ENCODE measurements around the gene CDH13.

Gene CDH13

DNA sequence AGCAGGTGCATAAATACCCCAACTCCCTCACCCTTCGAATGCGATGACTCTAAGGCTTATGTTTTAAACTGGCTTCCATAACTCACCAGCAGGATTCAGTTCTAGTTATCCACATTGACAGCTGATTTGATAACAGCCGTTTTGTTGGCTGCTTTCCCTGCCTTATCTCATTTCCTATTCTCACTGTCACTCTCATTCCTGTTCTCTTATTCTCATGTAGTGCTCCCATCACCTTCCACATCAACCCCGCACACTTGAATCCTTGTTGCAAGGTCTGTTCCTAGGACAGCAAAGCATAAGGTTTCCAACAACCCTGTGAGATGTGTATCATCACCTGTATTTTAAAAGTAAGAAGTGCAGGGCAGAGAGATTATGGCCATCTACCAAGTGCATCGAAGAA is 344.4 kb downstream of the CDH13 start:
- TF ChIP-seq ARNTL (CRISPR knock-in tag; IDR thresholded peaks at IDR 0.05; ENCODE audit: borderline replicate concordance, low read depth): no peak
- no peak for TF ChIP-seq POU6F1 (CRISPR knock-in tag; IDR thresholded peaks at IDR 0.05; ENCODE audit: borderline replicate concordance, low read depth)
- TF ChIP-seq ZNF70 (CRISPR knock-in tag; IDR thresholded peaks at IDR 0.05): no peak
- no peak for TF ChIP-seq ISL1 (CRISPR knock-in tag; IDR thresholded peaks at IDR 0.05)
- TF ChIP-seq ZC3H10 (CRISPR knock-in tag; IDR thresholded peaks at IDR 0.05): no peak
- no peak for TF ChIP-seq TCF4 (CRISPR knock-in tag; IDR thresholded peaks at IDR 0.05; ENCODE audit: borderline replicate concordance)
- no peak for TF ChIP-seq OSR1 (CRISPR knock-in tag; IDR thresholded peaks at IDR 0.05)
- no peak for TF ChIP-seq ZFP30 (CRISPR knock-in tag; IDR thresholded peaks at IDR 0.05)
- TF ChIP-seq CSDC2 (CRISPR knock-in tag; IDR thresholded peaks at IDR 0.05): no peak
- TF ChIP-seq, protein P1, sequence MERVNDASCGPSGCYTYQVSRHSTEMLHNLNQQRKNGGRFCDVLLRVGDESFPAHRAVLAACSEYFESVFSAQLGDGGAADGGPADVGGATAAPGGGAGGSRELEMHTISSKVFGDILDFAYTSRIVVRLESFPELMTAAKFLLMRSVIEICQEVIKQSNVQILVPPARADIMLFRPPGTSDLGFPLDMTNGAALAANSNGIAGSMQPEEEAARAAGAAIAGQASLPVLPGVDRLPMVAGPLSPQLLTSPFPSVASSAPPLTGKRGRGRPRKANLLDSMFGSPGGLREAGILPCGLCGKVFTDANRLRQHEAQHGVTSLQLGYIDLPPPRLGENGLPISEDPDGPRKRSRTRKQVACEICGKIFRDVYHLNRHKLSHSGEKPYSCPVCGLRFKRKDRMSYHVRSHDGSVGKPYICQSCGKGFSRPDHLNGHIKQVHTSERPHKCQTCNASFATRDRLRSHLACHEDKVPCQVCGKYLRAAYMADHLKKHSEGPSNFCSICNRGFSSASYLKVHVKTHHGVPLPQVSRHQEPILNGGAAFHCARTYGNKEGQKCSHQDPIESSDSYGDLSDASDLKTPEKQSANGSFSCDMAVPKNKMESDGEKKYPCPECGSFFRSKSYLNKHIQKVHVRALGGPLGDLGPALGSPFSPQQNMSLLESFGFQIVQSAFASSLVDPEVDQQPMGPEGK (CRISPR knock-in tag; IDR thresholded peaks at IDR 0.05; ENCODE audit: borderline replicate concordance): no peak
- no peak for ATAC-seq

- TF ChIP-seq, protein P2, sequence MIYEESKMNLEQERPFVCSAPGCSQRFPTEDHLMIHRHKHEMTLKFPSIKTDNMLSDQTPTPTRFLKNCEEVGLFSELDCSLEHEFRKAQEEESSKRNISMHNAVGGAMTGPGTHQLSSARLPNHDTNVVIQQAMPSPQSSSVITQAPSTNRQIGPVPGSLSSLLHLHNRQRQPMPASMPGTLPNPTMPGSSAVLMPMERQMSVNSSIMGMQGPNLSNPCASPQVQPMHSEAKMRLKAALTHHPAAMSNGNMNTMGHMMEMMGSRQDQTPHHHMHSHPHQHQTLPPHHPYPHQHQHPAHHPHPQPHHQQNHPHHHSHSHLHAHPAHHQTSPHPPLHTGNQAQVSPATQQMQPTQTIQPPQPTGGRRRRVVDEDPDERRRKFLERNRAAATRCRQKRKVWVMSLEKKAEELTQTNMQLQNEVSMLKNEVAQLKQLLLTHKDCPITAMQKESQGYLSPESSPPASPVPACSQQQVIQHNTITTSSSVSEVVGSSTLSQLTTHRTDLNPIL (CRISPR knock-in tag; IDR thresholded peaks at IDR 0.05; ENCODE audit: low read depth): no peak
- ATAC-seq: no peak
Measured at GRCh38 chr16:82972331-82972919, 345.7 kb downstream of the CDH13 start.

- TF ChIP-seq, protein P2 (CRISPR knock-in tag; IDR thresholded peaks at IDR 0.05; ENCODE audit: low read depth): no peak
- no peak for TF ChIP-seq ZNF565 (CRISPR knock-in tag; conservative IDR thresholded peaks at IDR 0.05; ENCODE audit: low read depth)
- no peak for TF ChIP-seq ZFP30 (CRISPR knock-in tag; IDR thresholded peaks at IDR 0.05)
- TF ChIP-seq ZNF70 (CRISPR knock-in tag; IDR thresholded peaks at IDR 0.05): no peak
- ATAC-seq: peak; percentile 41
Measured at GRCh38 chr16:82979406-82980111, 352.8 kb downstream of the CDH13 start.

DNA sequence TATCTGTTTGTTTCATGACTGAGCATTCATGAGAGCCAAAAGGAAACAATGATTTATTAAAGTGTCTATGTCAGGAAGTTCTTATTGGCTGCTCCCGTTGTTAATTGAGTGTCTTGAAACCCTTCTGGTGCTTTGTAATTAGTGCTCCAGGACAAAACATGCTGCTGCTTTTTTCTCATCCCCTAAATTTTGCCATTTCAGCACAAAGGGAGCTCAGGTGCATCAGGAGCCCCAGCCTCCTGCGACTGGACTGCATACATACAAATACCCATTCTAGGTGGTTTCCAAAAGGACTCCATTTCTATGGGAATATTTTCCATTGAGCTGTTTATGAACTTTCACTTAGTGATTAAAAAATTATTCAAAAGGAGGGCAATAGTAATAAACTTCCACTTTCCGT is 354.0 kb downstream of the CDH13 start:
- ATAC-seq: no peak
- TF ChIP-seq ISL1 (CRISPR knock-in tag; IDR thresholded peaks at IDR 0.05) (no peak), ESRRG (CRISPR knock-in tag; IDR thresholded peaks at IDR 0.05) (no peak), CSRNP3 (CRISPR knock-in tag; IDR thresholded peaks at IDR 0.05) (no peak), TSHZ2 (CRISPR knock-in tag; IDR thresholded peaks at IDR 0.05) (no peak), ZNF565 (CRISPR knock-in tag; conservative IDR thresholded peaks at IDR 0.05; ENCODE audit: low read depth) (no peak), TOX (CRISPR knock-in tag; IDR thresholded peaks at IDR 0.05; ENCODE audit: borderline replicate concordance) (no peak), ZFP30 (CRISPR knock-in tag; IDR thresholded peaks at IDR 0.05) (no peak), GLIS3 (CRISPR knock-in tag; IDR thresholded peaks at IDR 0.05) (no peak), BACH2 (CRISPR knock-in tag; IDR thresholded peaks at IDR 0.05; ENCODE audit: borderline replicate concordance) (no peak), ZNF70 (CRISPR knock-in tag; IDR thresholded peaks at IDR 0.05) (no peak), TCF4 (CRISPR knock-in tag; IDR thresholded peaks at IDR 0.05; ENCODE audit: borderline replicate concordance) (no peak), OSR1 (CRISPR knock-in tag; IDR thresholded peaks at IDR 0.05) (no peak), PPARA (CRISPR knock-in tag; IDR thresholded peaks at IDR 0.05; ENCODE audit: borderline replicate concordance) (no peak), CSDC2 (CRISPR knock-in tag; IDR thresholded peaks at IDR 0.05) (no peak), ARNTL (CRISPR knock-in tag; IDR thresholded peaks at IDR 0.05; ENCODE audit: borderline replicate concordance, low read depth) (no peak), POU6F1 (CRISPR knock-in tag; IDR thresholded peaks at IDR 0.05; ENCODE audit: borderline replicate concordance, low read depth) (no peak), ZFP3 (CRISPR knock-in tag; IDR thresholded peaks at IDR 0.05) (no peak)

Data from SK-N-SH treated with all-trans-retinoic acid at 6 μM for 48 hours (cell line).